Measurements from ENCODE around the gene NOP10. TPM values are rescaled to one million over a fixed set of nuclear protein-coding genes. Genes with fewer than 3 reads are reported as not detected.

The NOP10 gene
- polyA plus RNA-seq, 1 of the 3 experiments (the other 2 are of a cell fraction), result 440 TPM

- Histone ChIP-seq H3K9me3 (no peaks in the 10 kb centered on the region), H3K9ac (no peak overlapping the region), H3K4me2 (no peak overlapping the region), H3F3A (replicated peaks; ENCODE audit: insufficient read depth) (peaks cover 15% of the 10 kb centered on the region), H3K36me3 (replicated peaks in 1 of 2; ENCODE audit: control insufficient read depth in 1 of 2, insufficient read depth in 2 of 2, low read length in 1 of 2) (no peaks in the 10 kb centered on the region), H3K9me2 (no peaks in the 10 kb centered on the region), H3K27me3 (ENCODE audit: insufficient read depth) (no peaks in the 10 kb centered on the region), H3K4me1 (ENCODE audit: control insufficient read depth in 1 of 2, insufficient read depth in 2 of 2, low read depth in 1 of 2, low read length in 1 of 2) (peaks cover 2 to 16% of the 10 kb centered on the region in 2 experiments; a peak in 2 of 4 replicates), H3K4me3 (ENCODE audit: low read depth in 2 of 2, low read length in 1 of 2) (no peak overlapping the region), H4K20me1 (ENCODE audit: insufficient read depth) (no peaks in the 10 kb centered on the region), H2AFZ (ENCODE audit: low read depth) (no peak overlapping the region), H3K27ac (ENCODE audit: low read depth in 2 of 2, low read length in 1 of 2) (no peak overlapping the region), H3K79me2 (ENCODE audit: insufficient read depth) (no peaks in the 10 kb centered on the region)
- no peak for DNase-seq
- CTCF ChIA-PET, result no interaction called here
- WGBS (ENCODE audit: low lambda C conversion rate), result 75% methylated on average over 3 of the region's 3 CpGs
- TF ChIP-seq NRF1 (IDR thresholded peaks at IDR 0.05; ENCODE audit: low read depth, low read length), result no peak
- TF ChIP-seq TCF12 (IDR thresholded peaks at IDR 0.05), result no peak
- no peak for TF ChIP-seq EP300 (IDR thresholded peaks at IDR 0.05; ENCODE audit: borderline replicate concordance in 1 of 2, low read depth in 1 of 2, low read length in 1 of 2)
- TF ChIP-seq MAX (IDR thresholded peaks at IDR 0.05; ENCODE audit: low read depth), result no peak
- no peak for TF ChIP-seq SIN3A (IDR thresholded peaks at IDR 0.05; ENCODE audit: borderline replicate concordance, low read depth, low read length)
- TF ChIP-seq JUND (IDR thresholded peaks at IDR 0.05), result no peak
- TF ChIP-seq MXI1 (IDR thresholded peaks at IDR 0.05; ENCODE audit: low read depth, low read length), result no peak
- TF ChIP-seq GABPA (IDR thresholded peaks at IDR 0.05; ENCODE audit: low read depth), result no peak
- TF ChIP-seq TEAD4 (IDR thresholded peaks at IDR 0.05; ENCODE audit: borderline replicate concordance, insufficient read depth), result no peak
- POLR2A ChIA-PET, result no interaction called here
These were observed 41.9 kb downstream of the NOP10 start for GRCh38 chr15:34301058-34301457.

- Histone ChIP-seq H3K9me2 (no peaks in the 10 kb centered on the region), H3F3A (replicated peaks; ENCODE audit: insufficient read depth) (peaks cover 17% of the 10 kb centered on the region), H3K27me3 (ENCODE audit: insufficient read depth) (no peaks in the 10 kb centered on the region), H3K4me2 (peak overlapping the region; percentile 60), H3K27ac (ENCODE audit: low read depth in 2 of 2, low read length in 1 of 2) (peak overlapping the region in 1 of 2 experiments; percentile 69; a peak in 2 of 4 replicates), H2AFZ (ENCODE audit: low read depth) (no peak overlapping the region), H3K9ac (no peak overlapping the region), H3K36me3 (replicated peaks in 1 of 2; ENCODE audit: control insufficient read depth in 1 of 2, insufficient read depth in 2 of 2, low read length in 1 of 2) (no peaks in the 10 kb centered on the region), H3K79me2 (ENCODE audit: insufficient read depth) (no peaks in the 10 kb centered on the region), H3K4me3 (ENCODE audit: low read depth in 2 of 2, low read length in 1 of 2) (no peak overlapping the region; a peak in 1 of 4 replicates), H3K4me1 (ENCODE audit: control insufficient read depth in 1 of 2, insufficient read depth in 2 of 2, low read depth in 1 of 2, low read length in 1 of 2) (peaks cover 2 to 16% of the 10 kb centered on the region in 2 experiments; a peak in 2 of 4 replicates), H4K20me1 (ENCODE audit: insufficient read depth) (no peaks in the 10 kb centered on the region), H3K9me3 (no peaks in the 10 kb centered on the region)
- WGBS (ENCODE audit: low lambda C conversion rate), result 3% methylated on average over 1 of the region's 1 CpG
- ChIA-PET CTCF (interaction anchor here (1.3 kb wide), 1 partner anchor 55 kb away, joined by 3 read pairs; no protein-coding TSS in a partner anchor), POLR2A (no interaction called here)
- TF ChIP-seq REST (IDR thresholded peaks at IDR 0.05; ENCODE audit: low read depth, low read length), result no peak
- no peak for TF ChIP-seq USF2 (IDR thresholded peaks at IDR 0.05; ENCODE audit: borderline replicate concordance, low read depth, low read length)
- TF ChIP-seq FOXJ3 (CRISPR knock-in tag; IDR thresholded peaks at IDR 0.05), result no peak
- DNase-seq, result no peak
These were observed 45.9 kb downstream of the NOP10 start for GRCh38 chr15:34297059-34297458.
